Immature natural killer cell (primary cell): ENCODE results near the gene RBMS1. TPM values are rescaled to one million over a fixed set of nuclear protein-coding genes. Genes with fewer than 3 reads are reported as not detected.

Experiments used
- DNase-seq, 3 donors: peaks; one replicate each; pipeline ENCODE4 v3.0.0; 2022; ENCODE audit warnings: mixed read lengths in 1 of 3
- H3K27ac Mint-ChIP-seq, 6 donors: one replicate each; pipeline ENCODE4 v1.8.0; 2020; ENCODE audit warnings: mixed read lengths in 6 of 6, mild to moderate bottlenecking in 5 of 6, inconsistent platforms in 4 of 6, moderate library complexity in 3 of 6
- H3K27me3 Mint-ChIP-seq, 3 donors: one replicate each; pipeline ENCODE4 v1.8.0; 2020 to 2021; ENCODE audit warnings: low read depth in 3 of 3, mild to moderate bottlenecking in 3 of 3, mixed read lengths in 3 of 3, moderate library complexity in 3 of 3, inconsistent platforms in 1 of 3
- H3K36me3 Mint-ChIP-seq, 3 donors: one replicate each; pipeline ENCODE4 v1.8.0; 2020; ENCODE audit warnings: mixed read lengths in 3 of 3, inconsistent platforms in 2 of 3, mild to moderate bottlenecking in 2 of 3
- H3K4me1 Mint-ChIP-seq, 2 donors: one replicate each; pipeline ENCODE4 v1.8.0; 2020; ENCODE audit warnings: inconsistent platforms in 2 of 2, mild to moderate bottlenecking in 2 of 2, mixed read lengths in 2 of 2, moderate library complexity in 1 of 2
- H3K4me3 Mint-ChIP-seq, 5 donors: one replicate each; pipeline ENCODE4 v1.8.0; 2020; ENCODE audit warnings: mild to moderate bottlenecking in 5 of 5, mixed read lengths in 5 of 5, inconsistent platforms in 3 of 5, moderate library complexity in 3 of 5
- H3K9me3 Mint-ChIP-seq, 6 donors: one replicate each; pipeline ENCODE4 v1.8.0; 2020; ENCODE audit warnings: mild to moderate bottlenecking in 6 of 6, mixed read lengths in 6 of 6, inconsistent platforms in 4 of 6, moderate library complexity in 3 of 6
- polyA plus RNA-seq, 3 donors: library from polyadenylated mRNA; unstranded; fragments of 300-500 nt; fragmentation: Illumina TruSeq; gene quantifications; one replicate each; pipeline ENCODE4 v1.2.3, GENCODE V29; 2021

Gene RBMS1
- polyA plus RNA-seq, 3 donors from 2014 or later: 80.0 to 172 (median 81.9) TPM

GRCh38 chr2:160473468-160474318 lies 19.9 kb downstream of the RBMS1 start:
- H3K4me1 Mint-ChIP-seq: no peaks in the 10 kb centered on the region
- H3K27ac Mint-ChIP-seq: no peak overlapping the region
- H3K4me3 Mint-ChIP-seq: no peak overlapping the region
- DNase-seq: no peak
- H3K27me3 Mint-ChIP-seq: peaks cover 0 to 5% (median 2%) of the 10 kb centered on the region in 3 donors
- no peaks in the 10 kb centered on the region for H3K9me3 Mint-ChIP-seq
- no peaks in the 10 kb centered on the region for H3K36me3 Mint-ChIP-seq

DNA sequence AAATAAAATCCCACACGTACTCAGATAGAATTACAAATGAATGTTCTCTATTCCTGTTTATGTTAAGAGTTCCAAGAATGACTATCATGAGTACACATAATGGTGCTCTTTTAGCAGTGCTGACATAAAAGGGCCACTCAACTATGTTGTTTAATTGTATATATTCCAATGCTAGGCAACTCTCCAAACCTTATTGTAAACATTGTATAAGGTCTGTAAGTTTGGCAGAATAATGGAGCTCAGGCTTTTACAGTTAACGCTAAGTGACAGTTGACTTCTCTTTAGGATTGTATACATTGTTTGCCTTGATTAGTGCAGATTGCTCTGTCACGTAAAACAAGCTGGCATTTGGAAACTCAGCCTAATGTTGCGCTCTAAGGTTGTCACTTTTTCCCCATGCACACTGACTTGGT lies 20.8 kb downstream of the RBMS1 start:
- H3K27ac Mint-ChIP-seq: no peak overlapping the region
- no peak for DNase-seq
- H3K4me1 Mint-ChIP-seq: no peaks in the 10 kb centered on the region

GRCh38 chr2:160471950-160472349 lies 21.7 kb downstream of the RBMS1 start:
- Mint-ChIP-seq H3K27ac (no peak overlapping the region), H3K27me3 (peaks cover 0 to 5% (median 2%) of the 10 kb centered on the region in 3 donors), H3K36me3 (no peaks in the 10 kb centered on the region), H3K4me3 (no peak overlapping the region), H3K4me1 (no peaks in the 10 kb centered on the region), H3K9me3 (no peaks in the 10 kb centered on the region)
- no peak for DNase-seq

More for the DNA sequence above, 20.8 kb downstream of the RBMS1 start:
- no peaks in the 10 kb centered on the region for H3K36me3 Mint-ChIP-seq
- no peak overlapping the region for H3K4me3 Mint-ChIP-seq
- H3K27me3 Mint-ChIP-seq: peaks cover 0 to 5% (median 2%) of the 10 kb centered on the region in 3 donors
- no peaks in the 10 kb centered on the region for H3K9me3 Mint-ChIP-seq

GRCh38 chr2:160469621-160470204 lies 23.9 kb downstream of the RBMS1 start:
- peaks cover 0 to 5% (median 3%) of the 10 kb centered on the region in 3 donors for H3K27me3 Mint-ChIP-seq
- no peaks in the 10 kb centered on the region for H3K36me3 Mint-ChIP-seq
- H3K9me3 Mint-ChIP-seq: no peaks in the 10 kb centered on the region
- H3K4me1 Mint-ChIP-seq: no peaks in the 10 kb centered on the region
- H3K4me3 Mint-ChIP-seq: no peak overlapping the region
- H3K27ac Mint-ChIP-seq: no peak overlapping the region
- DNase-seq: no peak

DNA sequence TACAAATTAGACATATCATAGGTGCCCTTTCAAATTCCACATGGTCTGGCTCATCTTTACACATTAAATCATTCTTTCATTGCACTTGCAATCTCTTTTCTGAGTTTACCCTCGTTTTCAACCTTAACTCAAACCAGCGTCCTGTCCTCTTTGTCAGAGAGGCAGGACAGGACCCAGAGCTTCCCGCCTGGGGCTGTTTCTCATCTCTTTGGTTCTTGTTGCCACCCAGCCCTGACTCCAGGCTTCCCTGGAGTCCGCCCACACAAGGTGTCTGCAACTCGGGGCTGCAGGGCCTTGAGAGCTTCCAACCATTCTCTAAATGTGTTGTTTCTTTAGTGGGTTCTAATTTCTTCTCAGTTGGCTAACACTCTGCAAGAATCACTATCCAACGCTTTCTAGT lies 24.4 kb downstream of the RBMS1 start:
- H3K9me3 Mint-ChIP-seq: no peaks in the 10 kb centered on the region
- H3K27ac Mint-ChIP-seq: no peak overlapping the region
- peaks cover 0 to 5% (median 3%) of the 10 kb centered on the region in 3 donors for H3K27me3 Mint-ChIP-seq
- H3K4me3 Mint-ChIP-seq: no peak overlapping the region
- no peaks in the 10 kb centered on the region for H3K36me3 Mint-ChIP-seq
- no peak for DNase-seq
- no peaks in the 10 kb centered on the region for H3K4me1 Mint-ChIP-seq

- no peaks in the 10 kb centered on the region for H3K9me3 Mint-ChIP-seq
- no peak for DNase-seq
- H3K27ac Mint-ChIP-seq: no peak overlapping the region
- no peak overlapping the region for H3K4me3 Mint-ChIP-seq
- no peaks in the 10 kb centered on the region for H3K4me1 Mint-ChIP-seq
- H3K27me3 Mint-ChIP-seq: peaks cover 0 to 9% (median 3%) of the 10 kb centered on the region in 3 donors
- no peaks in the 10 kb centered on the region for H3K36me3 Mint-ChIP-seq
These were observed 26.5 kb downstream of the RBMS1 start for GRCh38 chr2:160467086-160467485.

GRCh38 chr2:160465406-160465805 lies 28.2 kb downstream of the RBMS1 start:
- Mint-ChIP-seq H3K4me3 (no peak overlapping the region), H3K4me1 (peaks cover 0 to 4% of the 10 kb centered on the region in 2 donors), H3K36me3 (no peaks in the 10 kb centered on the region), H3K27me3 (peaks cover 0 to 7% (median 3%) of the 10 kb centered on the region in 3 donors), H3K9me3 (no peaks in the 10 kb centered on the region), H3K27ac (no peak overlapping the region)
- no peak for DNase-seq

- Mint-ChIP-seq H3K27ac (no peak overlapping the region), H3K4me3 (no peak overlapping the region), H3K27me3 (peaks cover 0 to 6% (median 3%) of the 10 kb centered on the region in 3 donors), H3K36me3 (no peaks in the 10 kb centered on the region), H3K4me1 (peaks cover 0 to 8% of the 10 kb centered on the region in 2 donors), H3K9me3 (no peaks in the 10 kb centered on the region)
- DNase-seq: no peak
These were observed 28.6 kb downstream of the RBMS1 start for GRCh38 chr2:160465002-160465401.

DNA sequence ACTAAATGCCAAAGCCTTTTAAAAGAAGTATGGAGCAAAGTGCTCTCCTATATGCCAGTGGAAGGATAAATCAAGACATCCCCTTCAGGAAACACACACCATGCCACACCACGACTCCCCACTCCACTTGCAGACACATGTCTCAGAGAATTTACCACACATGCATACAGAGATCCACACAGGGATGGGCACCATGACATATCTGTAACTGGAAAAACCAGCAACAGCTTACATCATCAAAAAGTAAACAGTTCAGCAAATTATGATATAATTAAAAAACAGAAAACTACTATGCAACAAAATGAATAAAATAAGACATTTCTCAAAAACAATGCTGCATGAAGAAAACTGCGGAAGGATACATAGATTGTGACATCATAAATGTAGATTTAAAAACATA lies 29.6 kb downstream of the RBMS1 start:
- H3K36me3 Mint-ChIP-seq: no peaks in the 10 kb centered on the region
- H3K27me3 Mint-ChIP-seq: peaks cover 0 to 5% (median 3%) of the 10 kb centered on the region in 3 donors
- H3K4me1 Mint-ChIP-seq: peaks cover 0 to 16% of the 10 kb centered on the region in 2 donors
- H3K9me3 Mint-ChIP-seq: no peaks in the 10 kb centered on the region
- no peak for DNase-seq
- H3K4me3 Mint-ChIP-seq: no peak overlapping the region
- H3K27ac Mint-ChIP-seq: peak overlapping the region in 1 of 6 donors; percentile 6

DNA sequence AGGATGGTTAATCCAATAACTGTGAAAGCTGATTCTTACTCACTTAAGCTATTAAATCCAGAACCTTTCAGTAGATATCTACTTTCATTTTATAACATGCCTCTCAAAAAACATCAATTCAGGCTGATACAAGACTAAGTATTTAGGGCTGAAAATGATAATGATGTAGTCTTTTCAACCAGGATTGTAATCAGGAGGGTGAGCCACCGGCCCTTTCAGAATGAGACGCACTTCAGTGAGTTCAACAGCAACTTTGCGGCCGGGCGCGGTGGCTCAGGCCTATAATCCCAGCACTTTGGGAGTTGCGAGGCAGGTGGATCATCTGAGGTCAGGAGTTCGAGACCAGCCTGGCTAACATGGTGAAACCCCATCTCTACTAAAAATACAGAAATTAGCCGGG lies 30.4 kb downstream of the RBMS1 start:
- H3K4me1 Mint-ChIP-seq: peaks cover under 1 to 24% of the 10 kb centered on the region in 2 donors
- no peaks in the 10 kb centered on the region for H3K9me3 Mint-ChIP-seq
- DNase-seq: no peak
- no peaks in the 10 kb centered on the region for H3K36me3 Mint-ChIP-seq
- peaks cover 0 to 4% (median 3%) of the 10 kb centered on the region in 3 donors for H3K27me3 Mint-ChIP-seq
- H3K27ac Mint-ChIP-seq: no peak overlapping the region
- H3K4me3 Mint-ChIP-seq: no peak overlapping the region

- Mint-ChIP-seq H3K9me3 (no peaks in the 10 kb centered on the region), H3K4me3 (no peak overlapping the region), H3K27ac (peak overlapping the region in 1 of 6 donors; percentile 9), H3K36me3 (no peaks in the 10 kb centered on the region), H3K4me1 (peaks cover 9 to 34% of the 10 kb centered on the region in 2 donors), H3K27me3 (peaks cover 0 to 4% (median 1%) of the 10 kb centered on the region in 3 donors)
- DNase-seq: peak in 2 of 3 donors; percentile 4 to 9
These were observed 33.3 kb downstream of the RBMS1 start for GRCh38 chr2:160460333-160460731.

DNA sequence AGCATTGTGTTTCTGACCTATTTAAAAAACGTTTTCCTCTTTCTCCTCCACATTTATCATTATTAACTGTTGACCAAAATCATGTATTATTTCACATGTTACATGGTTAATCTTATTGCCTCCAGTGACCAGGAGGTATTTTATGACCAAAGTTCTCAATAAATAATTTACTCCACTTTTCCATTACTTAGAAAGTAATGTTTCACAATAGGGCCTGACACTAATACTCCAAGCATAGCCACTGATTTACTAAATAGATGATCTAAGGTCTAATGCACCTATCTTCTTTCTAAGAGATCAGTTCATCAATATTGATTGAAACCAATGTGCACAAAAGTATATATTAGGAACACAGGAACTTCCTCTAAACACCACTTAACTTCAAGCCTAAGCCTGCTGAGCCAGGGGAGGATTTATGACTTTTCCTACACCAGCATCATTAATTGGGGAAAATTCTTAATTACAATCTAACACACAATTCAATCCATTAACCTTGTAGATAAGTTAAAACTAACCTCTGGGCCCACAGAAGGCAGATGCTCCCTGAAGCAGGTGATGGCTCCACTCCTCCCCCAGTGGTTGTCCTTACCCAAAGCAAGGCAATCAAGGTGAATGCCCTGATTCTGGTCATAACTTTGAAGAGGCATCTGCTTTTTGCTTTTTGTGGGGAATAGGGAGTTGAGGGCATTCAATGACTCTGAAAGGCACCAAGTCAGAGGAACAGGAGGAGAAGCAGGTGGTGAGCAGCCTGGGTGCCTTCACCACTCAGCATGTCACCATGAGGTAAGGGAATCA lies 33.9 kb downstream of the RBMS1 start:
- H3K4me1 Mint-ChIP-seq: peaks cover 9 to 34% of the 10 kb centered on the region in 2 donors
- H3K36me3 Mint-ChIP-seq: no peaks in the 10 kb centered on the region
- DNase-seq: no peak
- peak overlapping the region in 2 of 6 donors; percentile 9 to 65 for H3K27ac Mint-ChIP-seq
- H3K27me3 Mint-ChIP-seq: peaks cover 0 to 4% (median 1%) of the 10 kb centered on the region in 3 donors
- no peaks in the 10 kb centered on the region for H3K9me3 Mint-ChIP-seq
- H3K4me3 Mint-ChIP-seq: no peak overlapping the region

DNA sequence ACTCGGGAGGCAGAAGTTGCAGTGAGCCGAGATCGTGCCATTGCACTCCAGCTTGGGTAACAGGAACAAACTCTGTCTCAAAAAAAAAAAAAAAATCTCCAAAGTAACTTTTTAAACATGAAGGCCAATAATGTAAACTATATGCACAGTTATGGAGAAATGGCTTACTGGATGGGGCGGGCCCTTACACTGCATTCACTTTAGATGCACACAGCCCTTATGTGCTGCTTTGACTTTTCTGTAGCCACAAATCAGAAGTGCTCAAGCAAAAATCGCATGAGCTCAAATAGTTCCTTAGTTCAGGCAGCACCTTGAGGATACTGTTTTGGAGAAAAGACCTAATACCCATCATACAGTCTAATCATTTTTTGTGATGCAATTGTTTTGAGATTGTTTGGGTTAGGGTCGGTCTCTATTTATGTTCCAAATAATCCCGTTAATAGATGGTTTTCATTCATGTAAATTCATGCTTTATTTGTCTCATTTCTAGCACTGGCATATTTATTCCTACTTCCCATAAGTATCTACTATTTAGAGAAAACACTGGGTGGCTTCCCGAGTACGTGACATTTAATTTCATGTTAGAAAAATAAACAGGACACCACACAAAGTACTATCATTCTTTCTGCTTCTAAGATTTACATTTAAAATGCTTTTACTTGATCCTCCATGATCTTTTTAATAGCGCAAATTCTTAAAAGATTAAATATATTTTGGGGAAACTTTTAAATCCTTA lies 34.7 kb downstream of the RBMS1 start:
- H3K4me3 Mint-ChIP-seq: no peak overlapping the region
- no peak overlapping the region for H3K27ac Mint-ChIP-seq
- H3K27me3 Mint-ChIP-seq: peaks cover 0 to 2% (median 1%) of the 10 kb centered on the region in 3 donors
- H3K9me3 Mint-ChIP-seq: no peaks in the 10 kb centered on the region
- DNase-seq: no peak
- H3K36me3 Mint-ChIP-seq: no peaks in the 10 kb centered on the region
- peaks cover 9 to 34% of the 10 kb centered on the region in 2 donors for H3K4me1 Mint-ChIP-seq
